GM23248 (cell line): Measurements from ENCODE around the gene MASTL.

ENCODE experiments used
- EZH2 ChIP-seq: fragments of 200-600 bp; sonication (generic); IDR thresholded peaks from 2 replicates; pipeline ENCODE4 v1.6.1; 2018; ENCODE audit warnings: antibody characterized with exemption, mild to moderate bottlenecking; ENCODE audit not compliant: insufficient read depth, poor library complexity, severe bottlenecking
- EZH2phosphoT487 ChIP-seq: fragments of 200-600 bp; sonication (generic); IDR thresholded peaks from 2 replicates; pipeline ENCODE4 v1.6.1; 2018; ENCODE audit warnings: antibody characterized with exemption, moderate library complexity, mild to moderate bottlenecking, low read depth; ENCODE audit not compliant: insufficient read depth

DNA sequence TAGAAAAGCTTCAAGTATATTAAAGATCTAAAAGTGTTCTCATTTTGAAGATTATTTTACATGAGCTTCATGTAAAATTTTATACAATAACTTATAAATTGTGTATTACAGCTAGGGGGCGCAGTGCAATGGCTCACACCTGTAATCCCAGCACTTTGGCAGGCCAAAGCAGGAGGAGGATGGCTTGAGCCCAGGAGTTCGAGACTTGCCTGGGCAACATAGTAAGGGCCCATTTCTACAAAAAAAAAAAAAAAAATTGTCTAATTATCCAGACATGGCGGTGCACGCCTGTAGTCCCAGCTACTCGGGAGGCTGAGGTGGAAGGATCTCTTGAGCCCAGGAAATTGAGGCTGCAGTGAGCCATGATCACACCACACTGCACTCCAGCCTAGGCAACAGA is 68.8 kb downstream of the MASTL start:
- TF ChIP-seq EZH2: no peak
- TF ChIP-seq EZH2phosphoT487: no peak
